Measurements from ENCODE around the gene ZNF805. TPM values are rescaled to one million over a fixed set of nuclear protein-coding genes. Genes with fewer than 3 reads are reported as not detected.

The ZNF805 gene
- total RNA-seq, 6 experiments from 2014 or later, result 10.7 to 12.8 (median 11.9) TPM

DNA sequence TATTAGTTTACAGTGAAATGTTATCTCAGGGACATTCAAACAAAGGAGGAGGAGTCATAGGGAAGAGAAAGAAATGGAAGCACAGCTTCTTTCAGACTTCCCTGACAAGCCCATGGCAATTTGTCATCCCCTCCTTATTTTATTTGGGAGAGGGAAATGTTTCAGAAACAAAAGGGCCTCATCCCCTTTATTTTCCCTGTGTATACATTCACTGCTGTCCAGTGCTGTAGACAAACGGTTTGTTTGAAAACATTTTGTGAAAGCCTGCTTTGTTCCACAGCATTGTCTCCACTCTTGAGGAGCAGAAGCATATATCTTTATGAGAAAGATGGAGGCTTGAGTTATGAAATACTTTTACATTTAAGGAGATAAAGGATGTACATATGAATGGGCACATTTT, 52.1 kb downstream of the ZNF805 start:
- H3K27me3 Mint-ChIP-seq (ENCODE audit: insufficient read depth), result peaks cover 6% of the 10 kb centered on the region

DNA sequence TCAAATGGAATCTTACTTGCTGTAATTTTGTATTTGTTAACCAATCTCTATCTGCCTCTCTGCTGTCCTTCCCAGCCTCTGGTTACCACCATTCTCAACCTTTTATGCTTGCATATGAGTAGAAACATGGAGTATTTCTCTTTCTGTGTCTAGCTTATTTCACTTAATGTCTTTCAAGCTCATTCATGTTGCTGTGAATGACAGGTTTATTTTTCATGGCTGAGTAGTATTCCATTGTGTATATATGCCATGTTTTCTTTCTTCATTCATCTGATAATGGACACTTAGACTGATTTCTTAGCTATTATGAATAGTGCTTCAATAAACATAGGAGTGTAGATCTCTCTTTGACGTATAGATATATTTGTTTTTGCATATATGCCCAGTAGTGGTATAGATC, 53.3 kb downstream of the ZNF805 start:
- TF ChIP-seq, protein P1, sequence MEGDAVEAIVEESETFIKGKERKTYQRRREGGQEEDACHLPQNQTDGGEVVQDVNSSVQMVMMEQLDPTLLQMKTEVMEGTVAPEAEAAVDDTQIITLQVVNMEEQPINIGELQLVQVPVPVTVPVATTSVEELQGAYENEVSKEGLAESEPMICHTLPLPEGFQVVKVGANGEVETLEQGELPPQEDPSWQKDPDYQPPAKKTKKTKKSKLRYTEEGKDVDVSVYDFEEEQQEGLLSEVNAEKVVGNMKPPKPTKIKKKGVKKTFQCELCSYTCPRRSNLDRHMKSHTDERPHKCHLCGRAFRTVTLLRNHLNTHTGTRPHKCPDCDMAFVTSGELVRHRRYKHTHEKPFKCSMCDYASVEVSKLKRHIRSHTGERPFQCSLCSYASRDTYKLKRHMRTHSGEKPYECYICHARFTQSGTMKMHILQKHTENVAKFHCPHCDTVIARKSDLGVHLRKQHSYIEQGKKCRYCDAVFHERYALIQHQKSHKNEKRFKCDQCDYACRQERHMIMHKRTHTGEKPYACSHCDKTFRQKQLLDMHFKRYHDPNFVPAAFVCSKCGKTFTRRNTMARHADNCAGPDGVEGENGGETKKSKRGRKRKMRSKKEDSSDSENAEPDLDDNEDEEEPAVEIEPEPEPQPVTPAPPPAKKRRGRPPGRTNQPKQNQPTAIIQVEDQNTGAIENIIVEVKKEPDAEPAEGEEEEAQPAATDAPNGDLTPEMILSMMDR (IDR thresholded peaks at IDR 0.05), result no peak
- Mint-ChIP-seq H3K9me3 (peaks cover 22% of the 10 kb centered on the region), H3K36me3 (ENCODE audit: low read depth) (peaks cover 88% of the 10 kb centered on the region), H3K27ac (no peak overlapping the region), H3K4me3 (no peak overlapping the region), H3K27me3 (ENCODE audit: insufficient read depth) (peaks cover 6% of the 10 kb centered on the region), H3K4me1 (ENCODE audit: low read depth) (no peaks in the 10 kb centered on the region; the same call in 1 of the 2 replicates)
- no peak for DNase-seq

More for the DNA sequence above, 52.1 kb downstream of the ZNF805 start:
- Mint-ChIP-seq H3K4me1 (ENCODE audit: low read depth) (no peaks in the 10 kb centered on the region; the same call in 1 of the 2 replicates), H3K36me3 (ENCODE audit: low read depth) (peaks cover 90% of the 10 kb centered on the region), H3K4me3 (no peak overlapping the region), H3K9me3 (peaks cover 22% of the 10 kb centered on the region), H3K27ac (no peak overlapping the region)
- DNase-seq, result no peak
- TF ChIP-seq, protein P1 (IDR thresholded peaks at IDR 0.05), result no peak

DNA sequence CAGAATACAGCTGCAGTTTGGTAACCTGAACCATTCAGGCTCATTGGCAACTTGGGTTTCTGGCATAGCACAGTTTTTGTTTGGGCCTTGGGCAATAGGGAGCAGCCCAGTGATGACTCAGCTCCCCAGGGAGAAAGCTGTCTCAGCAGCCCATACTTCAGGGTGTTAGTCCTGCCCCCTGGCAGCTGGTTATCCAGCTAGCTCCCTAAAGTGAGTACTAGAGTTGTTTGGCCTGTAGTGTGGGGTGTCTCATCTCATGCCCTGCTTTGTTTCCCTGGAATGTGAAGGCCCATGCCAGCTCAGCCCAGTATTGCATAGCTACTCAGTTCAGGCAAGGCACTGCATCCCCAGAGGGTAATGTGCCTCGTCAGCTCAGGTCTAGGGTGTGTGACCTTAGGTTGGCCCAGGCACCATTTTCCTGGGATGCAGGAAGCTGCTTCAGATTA, 61.6 kb downstream of the ZNF805 start:
- Mint-ChIP-seq H3K27ac (peak overlapping the region; percentile 91), H3K36me3 (ENCODE audit: low read depth) (peaks cover 48% of the 10 kb centered on the region), H3K4me3 (peak overlapping the region; percentile 39; the same call in 1 of the 2 replicates), H3K4me1 (ENCODE audit: low read depth) (peaks cover 20% of the 10 kb centered on the region), H3K27me3 (ENCODE audit: insufficient read depth) (no peaks in the 10 kb centered on the region; the same call in none of the 2 replicates), H3K9me3 (no peaks in the 10 kb centered on the region)
- TF ChIP-seq, protein P1 (IDR thresholded peaks at IDR 0.05), result peak; percentile 27; the same call in 1 of the 2 replicates
- peak; percentile 94 for DNase-seq

DNA sequence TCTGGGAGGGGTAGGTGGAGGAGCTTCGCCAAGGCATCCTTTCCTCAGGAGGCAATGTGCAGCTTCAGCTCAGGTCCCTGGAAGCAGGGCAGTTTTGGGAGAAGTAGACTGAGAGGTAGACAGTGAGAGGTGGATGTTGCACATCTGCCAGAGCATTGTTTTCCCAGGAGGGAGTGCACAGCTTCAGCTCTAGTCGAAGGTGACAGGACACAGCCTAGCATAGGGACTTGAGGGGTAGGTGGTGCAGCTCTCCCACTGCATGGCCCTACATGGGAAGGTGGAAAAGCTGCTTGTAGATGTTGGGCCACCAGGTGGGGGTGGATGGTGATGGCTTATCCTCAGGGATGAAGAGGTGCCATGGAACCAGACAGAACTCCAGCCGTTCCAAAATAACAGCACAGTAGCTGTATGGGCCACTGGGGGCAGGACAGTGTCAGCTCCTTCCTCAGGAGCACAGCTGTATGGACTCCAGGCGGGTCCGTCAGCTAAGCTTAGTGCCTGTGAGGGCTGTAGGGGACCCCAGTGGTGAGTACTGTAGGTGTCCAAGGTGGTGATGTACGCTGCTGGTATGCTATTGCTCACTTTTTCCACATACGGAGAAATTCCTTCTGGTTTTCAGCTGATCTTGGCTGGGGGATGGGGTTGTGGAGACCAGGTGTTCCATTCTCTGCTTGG, 62.4 kb downstream of the ZNF805 start:
- H3K27ac Mint-ChIP-seq, result peak overlapping the region; percentile 91
- H3K4me3 Mint-ChIP-seq, result no peak overlapping the region
- no peak for DNase-seq
- H3K36me3 Mint-ChIP-seq (ENCODE audit: low read depth), result peaks cover 40% of the 10 kb centered on the region
- no peaks in the 10 kb centered on the region; the same call in none of the 2 replicates for H3K27me3 Mint-ChIP-seq (ENCODE audit: insufficient read depth)
- peaks cover 20% of the 10 kb centered on the region for H3K4me1 Mint-ChIP-seq (ENCODE audit: low read depth)
- no peaks in the 10 kb centered on the region for H3K9me3 Mint-ChIP-seq
- TF ChIP-seq, protein P1 (IDR thresholded peaks at IDR 0.05), result peak; percentile 29

Other genes starting within 250 kb of the ZNF805 start
- gene USP29, start 120.6 kb upstream of the ZNF805 start, total RNA-seq (2021; fragmentation: NEBNext Ultra II Directional; extraction: Animal tissue kit (Norgen Biotek cat#: 25700)), result not detected
- not detected for gene ZIM3, start 95.4 kb upstream of the ZNF805 start, total RNA-seq (2021; fragmentation: NEBNext Ultra II Directional; extraction: Animal tissue kit (Norgen Biotek cat#: 25700))
- not detected for gene DUXA, start 73.1 kb upstream of the ZNF805 start, total RNA-seq (2021; fragmentation: NEBNext Ultra II Directional; extraction: Animal tissue kit (Norgen Biotek cat#: 25700))
- gene ZNF264, start 49.1 kb upstream of the ZNF805 start, total RNA-seq (2021; fragmentation: NEBNext Ultra II Directional; extraction: Animal tissue kit (Norgen Biotek cat#: 25700)), result 10 to 100 TPM; 20.1 to 23.1 (median 22.6) TPM
- 1 to 10 TPM in 1 of 6 experiments, under 1 TPM in 4, not detected in 1; 0.31 to 1.1 (median 0.48) TPM for gene AURKC, start 9.6 kb upstream of the ZNF805 start, total RNA-seq (2021; fragmentation: NEBNext Ultra II Directional; extraction: Animal tissue kit (Norgen Biotek cat#: 25700))
- gene ZNF460, start 39.9 kb downstream of the ZNF805 start, total RNA-seq (2021; fragmentation: NEBNext Ultra II Directional; extraction: Animal tissue kit (Norgen Biotek cat#: 25700)), result 10 to 100 TPM; 17.3 to 39.5 (median 22.2) TPM
- gene ZNF543, start 79.8 kb downstream of the ZNF805 start, total RNA-seq (2021; fragmentation: NEBNext Ultra II Directional; extraction: Animal tissue kit (Norgen Biotek cat#: 25700)), result 1 to 10 TPM; 4.6 to 5.2 (median 4.8) TPM
- 1 to 10 TPM; 7.1 to 8.1 (median 7.7) TPM for gene ZNF304, start 110.6 kb downstream of the ZNF805 start, total RNA-seq (2021; fragmentation: NEBNext Ultra II Directional; extraction: Animal tissue kit (Norgen Biotek cat#: 25700))
- gene TRAPPC2B, start 122.9 kb downstream of the ZNF805 start, total RNA-seq (2021; fragmentation: NEBNext Ultra II Directional; extraction: Animal tissue kit (Norgen Biotek cat#: 25700)), result 1 to 10 TPM; 7.3 to 8.5 (median 8.2) TPM
- 1 to 10 TPM; 1.5 to 2.9 (median 1.7) TPM for gene ZNF547, start 122.9 kb downstream of the ZNF805 start, total RNA-seq (2021; fragmentation: NEBNext Ultra II Directional; extraction: Animal tissue kit (Norgen Biotek cat#: 25700))
- 10 to 100 TPM in 1 of 6 experiments, 1 to 10 TPM in 5; 8.0 to 10.4 (median 9.2) TPM for gene ZNF548, start 149.2 kb downstream of the ZNF805 start, total RNA-seq (2021; fragmentation: NEBNext Ultra II Directional; extraction: Animal tissue kit (Norgen Biotek cat#: 25700))
- gene ZNF17, start 170.5 kb downstream of the ZNF805 start, total RNA-seq (2021; fragmentation: NEBNext Ultra II Directional; extraction: Animal tissue kit (Norgen Biotek cat#: 25700)), result 1 to 10 TPM; 6.4 to 8.1 (median 7.0) TPM
- 1 to 10 TPM; 4.8 to 8.0 (median 6.6) TPM for gene ZNF749, start 194.7 kb downstream of the ZNF805 start, total RNA-seq (2021; fragmentation: NEBNext Ultra II Directional; extraction: Animal tissue kit (Norgen Biotek cat#: 25700))
- gene VN1R1, start 216.5 kb downstream of the ZNF805 start, total RNA-seq (2021; fragmentation: NEBNext Ultra II Directional; extraction: Animal tissue kit (Norgen Biotek cat#: 25700)), result under 1 TPM; 0.12 to 0.46 (median 0.17) TPM
- gene ZNF772, start 236.9 kb downstream of the ZNF805 start, total RNA-seq (2021; fragmentation: NEBNext Ultra II Directional; extraction: Animal tissue kit (Norgen Biotek cat#: 25700)), result 1 to 10 TPM; 2.3 to 5.9 (median 4.7) TPM
- 10 to 100 TPM in 2 of 6 experiments, 1 to 10 TPM in 4; 6.3 to 10.6 (median 7.3) TPM for gene ZNF419, start 247.1 kb downstream of the ZNF805 start, total RNA-seq (2021; fragmentation: NEBNext Ultra II Directional; extraction: Animal tissue kit (Norgen Biotek cat#: 25700))

Measured in HFFc6 (cell line).